A549 (cell line): ENCODE measurements around the gene TMEM248. TPM values are rescaled to one million over a fixed set of nuclear protein-coding genes. Genes with fewer than 3 reads are reported as not detected.
"Not testable (repeated sequence)": the region's sequence is repeated elsewhere in the genome, so short reads cannot be mapped to it uniquely, and the experiment has no call there.

ENCODE experiments used
- ATAC-seq, 2 experiments: fragments of 200-7000 bp in 1 of 2; fragments of >200 bp in 1 of 2; cut with Nextera tagmentation in 1 of 2; cut with Tn5 transposase in 1 of 2; 3 replicates each; pipeline versions ENCODE4 v1.8.0 to v1.9.1; 2018 to 2020; ENCODE audit warnings: mild to moderate bottlenecking in 1 of 2, moderate library complexity in 1 of 2
- CTCF ChIA-PET: fragments of 300-600 bp; sonication (Branson Sonifier 250); formaldehyde crosslinking; extraction: SDS; loops from one replicate; lab custom pipeline; 2021; ENCODE audit warnings: antibody characterized with exemption, inconsistent platforms; lab: Yijun Ruan, JAX
- POLR2A ChIA-PET: fragments of 350-600 bp; formaldehyde crosslinking; extraction: SDS; loops from one replicate; lab custom pipeline; 2021; ENCODE audit warnings: antibody characterized with exemption, inconsistent platforms; lab: Yijun Ruan, JAX
- DNase-seq, 2 experiments: peaks; one replicate each; pipeline versions ENCODE4 v3.0.0 to v3.0.0-alpha.2; 2011 to 2016; ENCODE audit warnings: low read depth in 1 of 2, low spot score in 1 of 2
- FAIRE-seq: peaks from 2 replicates; lab custom pipeline; 2011; peaks lifted over from hg19 to GRCh38; lab: Jason Lieb, UNC
- H3K27ac ChIP-seq, 2 experiments: fragments of >200 bp; sonication (Bioruptor Twin); formaldehyde crosslinking; 3 replicates each; pipeline ENCODE4 v1.5.1; 2016 to 2017
- H3K4me1 ChIP-seq: fragments of >200 bp; sonication (Bioruptor Twin); formaldehyde crosslinking; 3 replicates; pipeline ENCODE4 v1.6.1; 2016
- H3K4me2 ChIP-seq: fragments of >200 bp; sonication (Bioruptor Twin); formaldehyde crosslinking; 3 replicates; pipeline ENCODE4 v1.6.1; 2016
- H3K4me3 ChIP-seq: fragments of >200 bp; sonication (Bioruptor Twin); formaldehyde crosslinking; 3 replicates; pipeline ENCODE4 v1.5.1; 2016
- H3K9me3 ChIP-seq: fragments of >200 bp; sonication (Bioruptor Twin); formaldehyde crosslinking; 3 replicates; pipeline ENCODE4 v1.6.1; 2016
- EHF ChIP-seq: fragments of 250-450 bp; sonication (Bioruptor Pico); IDR thresholded peaks from 2 replicates; pipeline ENCODE4 v1.5.0; 2020; ENCODE audit warnings: mild to moderate bottlenecking
- FOSL2 ChIP-seq, 2 experiments: fragments of 450-650 bp in 1 of 2; fragments of >200 bp in 1 of 2; sonication (Bioruptor Twin) in 1 of 2; formaldehyde crosslinking; IDR thresholded peaks; 2 replicates each; pipeline versions ENCODE4 v1.5.0 to v1.6.1; 2016 to 2020; ENCODE audit warnings: mild to moderate bottlenecking in 1 of 2, moderate library complexity in 1 of 2
- GATA3 ChIP-seq: IDR thresholded peaks from 2 replicates; pipeline ENCODE4 v1.6.1; 2012; ENCODE audit warnings: borderline replicate concordance
- HOXA7 ChIP-seq: fragments of 250-450 bp; sonication (Bioruptor Pico); IDR thresholded peaks from 2 replicates; pipeline ENCODE4 v1.5.0; 2020; ENCODE audit warnings: mild to moderate bottlenecking, moderate library complexity
- HOXB5 ChIP-seq: fragments of 250-450 bp; sonication (Bioruptor Pico); IDR thresholded peaks from 2 replicates; pipeline ENCODE4 v1.5.0; 2020; ENCODE audit warnings: mild to moderate bottlenecking, moderate library complexity
- JUN ChIP-seq, 2 experiments: fragments of >200 bp; sonication (Bioruptor Twin); formaldehyde crosslinking; IDR thresholded peaks; 2 replicates in 1 of 2; 3 replicates in 1 of 2; pipeline ENCODE4 v1.6.1; 2016 to 2017
- KDM5A ChIP-seq: fragments of 200-600 bp; sonication (generic); IDR thresholded peaks from 2 replicates; pipeline ENCODE4 v1.6.1; 2016; ENCODE audit warnings: antibody characterized with exemption, mild to moderate bottlenecking
- NR3C1 ChIP-seq: fragments of >200 bp; sonication (Bioruptor Twin); formaldehyde crosslinking; IDR thresholded peaks from 3 replicates; pipeline ENCODE4 v1.6.1; 2017
- RNF2 ChIP-seq: fragments of 200-600 bp; sonication (generic); IDR thresholded peaks from 2 replicates; pipeline ENCODE4 v1.6.1; 2016; ENCODE audit warnings: low read depth, mild to moderate bottlenecking, antibody characterized with exemption, moderate library complexity, borderline replicate concordance
- TFCP2L1 ChIP-seq: fragments of 250-450 bp; sonication (Bioruptor Pico); IDR thresholded peaks from 2 replicates; pipeline ENCODE4 v1.5.0; 2021; ENCODE audit warnings: mild to moderate bottlenecking
- WGBS: methylation state at CpG from one replicate; pipeline ENCODE4 v1.1.6; 2017; ENCODE audit errors: missing lambda C conversion rate; 5-methylcytosine and 5-hydroxymethylcytosine counted together
- polyA plus RNA-seq, 4 experiments: library from polyadenylated mRNA; depleted of rRNA in 3 of 4; stranded (reverse); fragments of >200 nt; fragmentation: RNase III in 1 of 4; extraction: RNeasy Plus Mini Kit Qiagen cat#74134 plus additional on column Dnase treatment in 1 of 4; gene quantifications; 2 replicates in 3 of 4; 3 replicates in 1 of 4; pipeline ENCODE4 v1.2.3, GENCODE V29; 2011 to 2017
- TF ChIP-seq, protein P1 (sequence below): fragments of 200-600 bp; sonication (generic); IDR thresholded peaks from 2 replicates; pipeline ENCODE4 v1.6.1; 2016; ENCODE audit warnings: antibody characterized with exemption, mild to moderate bottlenecking, moderate library complexity
- TF ChIP-seq, protein P2 (sequence below): IDR thresholded peaks from 2 replicates; pipeline ENCODE4 v1.6.1; 2012
- TF ChIP-seq, protein P3 (sequence below): fragments of 250-450 bp; sonication (Bioruptor Pico); IDR thresholded peaks from 2 replicates; pipeline ENCODE4 v1.5.0; 2021; ENCODE audit warnings: mild to moderate bottlenecking, moderate library complexity, borderline replicate concordance
- TF ChIP-seq, protein P4 (sequence below): fragments of 450-650 bp; IDR thresholded peaks from 2 replicates; pipeline ENCODE4 v1.6.1; 2014; ENCODE audit warnings: antibody characterized with exemption

Gene TMEM248
- polyA plus RNA-seq, 2 of the 4 experiments (the other 2 are of a cell fraction) = 53.7 to 128 TPM

DNA sequence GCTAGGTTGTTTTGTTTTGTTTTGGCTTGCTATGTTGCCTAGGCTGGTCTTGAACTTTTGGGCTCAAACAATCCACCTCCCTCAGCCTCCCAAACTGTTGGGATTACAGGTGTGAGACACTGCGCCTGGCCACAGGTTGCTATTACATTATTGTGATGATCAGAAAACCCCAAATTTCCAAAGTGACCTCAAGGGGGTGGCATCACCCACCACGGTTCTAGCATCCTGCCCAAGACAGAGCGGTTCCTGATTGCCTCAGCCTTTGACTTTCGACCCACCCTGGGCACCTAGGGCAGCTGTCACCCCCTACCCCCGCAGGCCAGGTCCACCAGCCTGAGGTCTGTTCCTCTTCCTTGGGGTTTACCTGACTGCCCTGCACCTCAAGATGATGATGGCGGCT is 46.0 kb downstream of the TMEM248 start (continued):
- TF ChIP-seq, protein P1, sequence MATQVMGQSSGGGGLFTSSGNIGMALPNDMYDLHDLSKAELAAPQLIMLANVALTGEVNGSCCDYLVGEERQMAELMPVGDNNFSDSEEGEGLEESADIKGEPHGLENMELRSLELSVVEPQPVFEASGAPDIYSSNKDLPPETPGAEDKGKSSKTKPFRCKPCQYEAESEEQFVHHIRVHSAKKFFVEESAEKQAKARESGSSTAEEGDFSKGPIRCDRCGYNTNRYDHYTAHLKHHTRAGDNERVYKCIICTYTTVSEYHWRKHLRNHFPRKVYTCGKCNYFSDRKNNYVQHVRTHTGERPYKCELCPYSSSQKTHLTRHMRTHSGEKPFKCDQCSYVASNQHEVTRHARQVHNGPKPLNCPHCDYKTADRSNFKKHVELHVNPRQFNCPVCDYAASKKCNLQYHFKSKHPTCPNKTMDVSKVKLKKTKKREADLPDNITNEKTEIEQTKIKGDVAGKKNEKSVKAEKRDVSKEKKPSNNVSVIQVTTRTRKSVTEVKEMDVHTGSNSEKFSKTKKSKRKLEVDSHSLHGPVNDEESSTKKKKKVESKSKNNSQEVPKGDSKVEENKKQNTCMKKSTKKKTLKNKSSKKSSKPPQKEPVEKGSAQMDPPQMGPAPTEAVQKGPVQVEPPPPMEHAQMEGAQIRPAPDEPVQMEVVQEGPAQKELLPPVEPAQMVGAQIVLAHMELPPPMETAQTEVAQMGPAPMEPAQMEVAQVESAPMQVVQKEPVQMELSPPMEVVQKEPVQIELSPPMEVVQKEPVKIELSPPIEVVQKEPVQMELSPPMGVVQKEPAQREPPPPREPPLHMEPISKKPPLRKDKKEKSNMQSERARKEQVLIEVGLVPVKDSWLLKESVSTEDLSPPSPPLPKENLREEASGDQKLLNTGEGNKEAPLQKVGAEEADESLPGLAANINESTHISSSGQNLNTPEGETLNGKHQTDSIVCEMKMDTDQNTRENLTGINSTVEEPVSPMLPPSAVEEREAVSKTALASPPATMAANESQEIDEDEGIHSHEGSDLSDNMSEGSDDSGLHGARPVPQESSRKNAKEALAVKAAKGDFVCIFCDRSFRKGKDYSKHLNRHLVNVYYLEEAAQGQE = no peak

DNA sequence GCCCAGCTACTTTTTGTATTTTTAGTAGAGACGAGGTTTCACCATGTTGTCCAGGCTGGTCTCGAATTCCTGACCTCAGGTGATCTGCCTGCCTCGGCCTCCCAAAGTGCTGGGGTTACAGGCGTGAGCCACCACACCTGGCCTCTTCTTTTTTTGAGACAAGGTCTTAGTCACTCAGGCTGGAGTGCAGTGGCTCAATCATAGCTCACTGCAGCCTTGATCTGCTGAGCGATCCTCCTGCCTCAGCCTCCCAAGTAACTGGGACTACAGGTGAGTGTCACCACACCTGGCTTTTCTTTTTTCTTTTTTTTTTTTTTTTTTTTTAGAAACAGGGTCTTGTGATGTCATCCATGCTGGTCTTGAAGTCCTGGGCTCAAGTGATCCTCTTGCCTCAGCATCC is 48.0 kb downstream of the TMEM248 start:
- POLR2A ChIA-PET, DNase-seq, ATAC-seq, H3K4me2 ChIP-seq, H3K9me3 ChIP-seq, H3K4me1 ChIP-seq, FAIRE-seq, H3K27ac ChIP-seq, H3K4me3 ChIP-seq: not testable (repeated sequence)
- CTCF ChIA-PET = interaction anchor here (1.6 kb wide), 1 partner anchor 12 kb away, joined by 3 read pairs; no protein-coding TSS in a partner anchor
- 93% methylated on average over 5 of the region's 5 CpGs for WGBS

DNA sequence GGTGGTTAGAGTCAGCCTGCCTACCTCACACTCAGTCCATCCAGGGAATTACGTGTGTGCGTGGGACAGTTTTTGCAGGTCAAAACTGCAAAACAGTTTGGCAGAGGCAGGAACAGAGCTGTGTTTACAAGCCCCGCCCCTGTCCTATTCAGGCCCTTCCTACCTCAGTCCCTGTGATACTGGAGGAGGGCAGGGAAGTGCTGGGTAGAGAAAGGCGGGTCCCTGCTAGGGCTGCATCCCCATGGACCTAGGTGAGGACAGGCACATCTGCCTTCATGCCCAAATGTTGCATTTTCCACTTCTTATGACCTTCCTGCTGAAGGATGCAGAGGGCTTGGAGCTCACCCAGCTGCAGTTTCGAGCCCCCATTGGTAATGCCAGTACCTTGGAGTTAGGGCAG is 49.3 kb downstream of the TMEM248 start:
- Histone ChIP-seq H3K4me2 (no peak overlapping the region), H3K4me3 (no peak overlapping the region), H3K4me1 (no peaks in the 10 kb centered on the region), H3K9me3 (no peaks in the 10 kb centered on the region), H3K27ac (no peak overlapping the region)
- ATAC-seq (peak; percentile 47 to 65; a peak in 3 of 6 replicates), DNase-seq (no peak), FAIRE-seq (no peak)
- 84% methylated on average over 5 of the region's 5 CpGs for WGBS
- POLR2A ChIA-PET = no interaction called here
- TF ChIP-seq HOXA7 (CRISPR knock-in tag) = no peak
- TF ChIP-seq EHF (CRISPR knock-in tag) = no peak
- no peak for TF ChIP-seq GATA3
- TF ChIP-seq, protein P2, sequence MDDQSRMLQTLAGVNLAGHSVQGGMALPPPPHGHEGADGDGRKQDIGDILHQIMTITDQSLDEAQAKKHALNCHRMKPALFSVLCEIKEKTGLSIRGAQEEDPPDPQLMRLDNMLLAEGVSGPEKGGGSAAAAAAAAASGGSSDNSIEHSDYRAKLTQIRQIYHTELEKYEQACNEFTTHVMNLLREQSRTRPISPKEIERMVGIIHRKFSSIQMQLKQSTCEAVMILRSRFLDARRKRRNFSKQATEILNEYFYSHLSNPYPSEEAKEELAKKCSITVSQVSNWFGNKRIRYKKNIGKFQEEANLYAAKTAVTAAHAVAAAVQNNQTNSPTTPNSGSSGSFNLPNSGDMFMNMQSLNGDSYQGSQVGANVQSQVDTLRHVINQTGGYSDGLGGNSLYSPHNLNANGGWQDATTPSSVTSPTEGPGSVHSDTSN = no peak
- TF ChIP-seq, protein P3, sequence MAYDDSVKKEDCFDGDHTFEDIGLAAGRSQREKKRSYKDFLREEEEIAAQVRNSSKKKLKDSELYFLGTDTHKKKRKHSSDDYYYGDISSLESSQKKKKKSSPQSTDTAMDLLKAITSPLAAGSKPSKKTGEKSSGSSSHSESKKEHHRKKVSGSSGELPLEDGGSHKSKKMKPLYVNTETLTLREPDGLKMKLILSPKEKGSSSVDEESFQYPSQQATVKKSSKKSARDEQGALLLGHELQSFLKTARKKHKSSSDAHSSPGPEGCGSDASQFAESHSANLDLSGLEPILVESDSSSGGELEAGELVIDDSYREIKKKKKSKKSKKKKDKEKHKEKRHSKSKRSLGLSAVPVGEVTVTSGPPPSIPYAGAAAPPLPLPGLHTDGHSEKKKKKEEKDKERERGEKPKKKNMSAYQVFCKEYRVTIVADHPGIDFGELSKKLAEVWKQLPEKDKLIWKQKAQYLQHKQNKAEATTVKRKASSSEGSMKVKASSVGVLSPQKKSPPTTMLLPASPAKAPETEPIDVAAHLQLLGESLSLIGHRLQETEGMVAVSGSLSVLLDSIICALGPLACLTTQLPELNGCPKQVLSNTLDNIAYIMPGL (CRISPR knock-in tag) = no peak
- TF ChIP-seq JUN (IDR thresholded peaks at IDR 0.05) = no peak
- CTCF ChIA-PET = interaction anchor here (0.6 kb wide), 1 partner anchor 873 kb away, joined by 3 read pairs; no protein-coding TSS in a partner anchor

DNA sequence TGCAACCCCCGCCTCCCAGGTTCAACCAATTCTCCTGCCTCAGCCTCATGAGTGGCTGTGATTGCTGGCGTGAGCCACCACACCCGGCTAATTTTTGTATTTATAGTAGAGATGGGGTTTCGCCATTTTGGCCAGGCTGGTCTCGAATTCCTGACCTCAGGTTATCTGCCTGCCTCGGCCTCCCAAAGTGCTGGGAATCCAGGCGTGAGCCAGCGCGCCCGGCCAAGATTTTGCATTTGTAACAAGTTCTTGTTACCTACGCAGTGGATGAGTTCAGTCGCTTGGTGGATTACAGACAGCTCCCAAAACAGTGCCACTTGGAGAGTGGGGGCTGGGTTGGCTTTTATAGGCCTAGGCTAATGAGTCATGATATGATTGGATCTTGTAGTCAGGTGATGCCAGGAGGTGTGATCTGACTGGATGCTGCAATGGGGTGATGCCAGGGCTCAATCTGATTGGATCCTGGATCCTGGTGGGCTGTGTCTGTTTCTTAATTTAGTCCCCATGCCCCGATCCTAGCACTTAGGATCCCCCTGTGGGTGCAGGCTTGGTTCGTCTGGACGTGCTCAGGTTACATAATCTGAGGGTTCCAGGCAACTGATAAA is 54.1 kb downstream of the TMEM248 start:
- H3K9me3 ChIP-seq = no peaks in the 10 kb centered on the region; the same call in 2 of the 3 replicates
- no peak overlapping the region for H3K4me2 ChIP-seq
- peak in 1 of 2 experiments; percentile 62; a peak in 3 of 6 replicates for ATAC-seq
- no peak for FAIRE-seq
- peak in 1 of 2 experiments; percentile 60 for DNase-seq
- no peak for TF ChIP-seq EHF (CRISPR knock-in tag)
- no peak for TF ChIP-seq FOSL2 (IDR thresholded peaks at IDR 0.05)
- TF ChIP-seq FOSL2 (CRISPR knock-in tag; IDR thresholded peaks at IDR 0.05) = 0 out of 2 replicates have a peak, but pooled peaks have one; percentile 14
- TF ChIP-seq HOXB5 (CRISPR knock-in tag) = no peak
- TF ChIP-seq JUN (IDR thresholded peaks at IDR 0.05) = no peak
- TF ChIP-seq KDM5A = no peak
- TF ChIP-seq, protein P3 (CRISPR knock-in tag) = no peak
- no peak for TF ChIP-seq RNF2
- no peak for TF ChIP-seq TFCP2L1 (CRISPR knock-in tag)
- TF ChIP-seq NR3C1 = no peak
- TF ChIP-seq, protein P4, sequence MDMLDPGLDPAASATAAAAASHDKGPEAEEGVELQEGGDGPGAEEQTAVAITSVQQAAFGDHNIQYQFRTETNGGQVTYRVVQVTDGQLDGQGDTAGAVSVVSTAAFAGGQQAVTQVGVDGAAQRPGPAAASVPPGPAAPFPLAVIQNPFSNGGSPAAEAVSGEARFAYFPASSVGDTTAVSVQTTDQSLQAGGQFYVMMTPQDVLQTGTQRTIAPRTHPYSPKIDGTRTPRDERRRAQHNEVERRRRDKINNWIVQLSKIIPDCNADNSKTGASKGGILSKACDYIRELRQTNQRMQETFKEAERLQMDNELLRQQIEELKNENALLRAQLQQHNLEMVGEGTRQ = peak; percentile 53
- TF ChIP-seq, all 56 proteins: peak for 2
- H3K27ac ChIP-seq = no peak overlapping the region
- CTCF ChIA-PET = no interaction called here
- no peaks in the 10 kb centered on the region for H3K4me1 ChIP-seq
- POLR2A ChIA-PET = interaction anchor here (0.6 kb wide), 1 partner anchor 1971 kb away, joined by 3 read pairs; no protein-coding TSS in a partner anchor
- WGBS = 72% methylated on average over 15 of the region's 15 CpGs
- no peak overlapping the region for H3K4me3 ChIP-seq

DNA sequence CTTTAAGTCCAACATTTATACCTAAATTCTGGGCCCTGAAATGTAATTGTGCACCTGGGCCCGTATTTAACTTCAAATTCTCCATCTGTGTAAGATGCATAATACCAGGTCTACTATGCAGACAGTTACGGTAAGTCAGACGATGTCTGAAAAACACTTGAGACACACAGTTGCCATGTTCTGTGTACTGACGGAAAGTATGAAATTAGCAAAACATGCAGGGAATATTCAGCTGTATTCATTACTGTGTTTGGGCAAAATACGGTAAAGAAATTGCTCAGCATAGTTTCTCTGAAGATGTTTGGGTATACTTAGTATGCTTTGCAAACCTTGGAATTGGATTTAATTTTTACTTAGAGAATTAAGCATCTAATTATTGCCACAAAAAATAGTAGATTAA is 57.3 kb downstream of the TMEM248 start:
- DNase-seq, POLR2A ChIA-PET, H3K4me2 ChIP-seq, H3K9me3 ChIP-seq, H3K27ac ChIP-seq, ATAC-seq, CTCF ChIA-PET, H3K4me3 ChIP-seq, H3K4me1 ChIP-seq: not testable (repeated sequence)
- 88% methylated on average over 4 of the region's 5 CpGs for WGBS
- peak; percentile 13 for FAIRE-seq
